HG03097 (cell line): ENCODE measurements around the gene ACOXL.
"Not testable (repeated sequence)": the region's sequence is repeated elsewhere in the genome, so short reads cannot be mapped to it uniquely, and the experiment has no call there.

Experiments
- ATAC-seq: cut with Tn5 transposase; IDR thresholded peaks from one replicate; pipeline ENCODE4 v1.9.1; 2021; ENCODE audit not compliant: unreplicated experiment, low FRiP score

Gene ACOXL

GRCh38 chr2:110732422-110733413 lies at the start of gene ACOXL:
Gene ACOXL, plus strand, starts transcription at chr2:110732573. Its CDS starts 35,817 bp downstream, at chr2:110768390.
- no peak for ATAC-seq

GRCh38 chr2:110682872-110683271 lies 49.5 kb upstream of the ACOXL start:
- no peak for ATAC-seq

GRCh38 chr2:110687775-110688484 lies 44.4 kb upstream of the ACOXL start:
- ATAC-seq, result not testable (repeated sequence)

DNA sequence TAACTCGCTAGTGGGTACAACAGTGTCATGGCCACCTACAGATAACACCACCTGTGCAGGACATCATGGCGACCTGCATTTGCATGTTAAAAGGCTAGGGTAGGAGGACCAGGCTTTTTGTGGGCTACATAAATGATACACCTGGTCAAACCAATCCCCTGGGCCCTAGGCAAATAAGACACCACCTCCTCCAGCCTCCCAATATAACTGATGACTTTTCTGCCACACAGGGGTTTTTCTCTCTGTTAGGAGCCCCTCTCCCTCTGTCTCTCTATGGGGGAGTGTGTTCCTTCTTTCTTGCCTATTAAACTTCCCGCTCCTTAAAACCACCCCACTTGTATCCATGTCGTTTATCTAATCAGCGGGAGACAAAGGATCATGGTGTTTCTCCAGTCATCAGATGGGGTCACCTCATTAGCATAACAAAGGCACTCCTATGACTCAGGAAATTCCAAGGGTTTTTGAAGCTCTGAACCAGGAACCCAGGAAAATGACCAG lies 43.7 kb upstream of the ACOXL start:
- no peak for ATAC-seq

GRCh38 chr2:110690083-110690965 lies 42.0 kb upstream of the ACOXL start:
- no peak for ATAC-seq

DNA sequence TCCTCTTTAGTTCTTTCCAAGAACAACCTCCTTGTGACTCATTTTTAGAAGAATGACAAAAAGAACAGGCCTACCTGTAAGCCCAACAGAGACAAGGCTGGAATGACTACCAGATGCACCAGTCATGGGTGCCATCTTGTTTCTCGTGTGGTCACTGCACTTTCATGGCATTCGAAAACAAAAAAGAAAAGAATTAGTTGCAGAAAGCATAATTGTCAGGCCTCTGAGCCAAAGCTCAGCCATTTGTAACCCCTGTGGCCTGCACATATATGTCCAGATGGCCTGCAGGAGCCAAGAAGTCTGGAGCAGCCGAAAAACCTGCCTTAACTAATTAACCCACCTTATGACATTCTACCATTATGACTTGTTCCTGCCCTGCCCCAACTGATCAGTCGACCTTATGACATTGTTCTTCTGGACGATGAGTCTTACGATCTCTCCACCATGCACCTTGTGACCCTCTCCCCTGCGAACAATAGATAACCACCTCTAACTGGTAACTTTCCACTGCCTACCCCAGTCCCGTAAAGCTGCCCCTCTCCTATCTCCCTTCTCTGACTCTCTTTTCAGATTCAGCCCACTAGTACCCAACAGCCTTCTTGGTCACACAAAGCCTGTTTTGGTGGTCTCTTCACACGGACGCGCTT lies 40.6 kb upstream of the ACOXL start:
- ATAC-seq, result no peak

DNA sequence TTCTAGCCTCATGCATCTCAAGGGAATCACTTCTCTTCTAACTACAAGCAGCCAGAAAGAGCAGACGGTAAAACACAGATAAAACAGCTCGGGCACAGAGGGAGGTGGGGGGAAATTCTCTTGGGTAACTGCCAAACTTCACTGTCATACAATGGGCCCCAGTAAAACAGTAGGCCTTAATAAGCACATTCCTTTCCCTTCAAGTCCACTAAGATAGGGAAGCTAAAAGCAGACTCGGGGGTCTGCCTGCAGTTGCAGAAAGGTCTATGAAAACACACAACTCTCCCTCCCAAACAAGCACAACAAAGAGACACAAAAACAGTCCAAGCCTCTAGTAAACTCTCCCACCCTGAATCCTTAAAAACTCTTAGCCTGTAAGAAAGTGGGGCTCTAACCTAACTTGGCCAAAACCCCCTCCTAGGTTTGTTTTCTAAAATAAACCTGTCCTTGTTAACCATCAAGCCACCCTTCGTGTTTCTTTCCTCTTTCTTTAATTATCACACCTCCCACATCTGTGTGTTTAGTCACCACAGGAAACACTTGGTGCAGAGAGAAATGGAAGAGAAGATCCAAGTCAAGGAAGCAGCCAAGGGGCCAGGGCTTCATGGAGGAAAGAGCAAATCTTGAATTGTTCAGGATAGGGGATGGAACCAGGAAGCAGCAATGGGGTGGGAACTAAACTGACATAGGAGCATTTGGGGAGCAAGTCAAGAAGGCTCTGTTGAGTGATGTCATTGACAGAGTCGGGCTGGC lies 37.1 kb upstream of the ACOXL start:
- ATAC-seq, result not testable (repeated sequence)

DNA sequence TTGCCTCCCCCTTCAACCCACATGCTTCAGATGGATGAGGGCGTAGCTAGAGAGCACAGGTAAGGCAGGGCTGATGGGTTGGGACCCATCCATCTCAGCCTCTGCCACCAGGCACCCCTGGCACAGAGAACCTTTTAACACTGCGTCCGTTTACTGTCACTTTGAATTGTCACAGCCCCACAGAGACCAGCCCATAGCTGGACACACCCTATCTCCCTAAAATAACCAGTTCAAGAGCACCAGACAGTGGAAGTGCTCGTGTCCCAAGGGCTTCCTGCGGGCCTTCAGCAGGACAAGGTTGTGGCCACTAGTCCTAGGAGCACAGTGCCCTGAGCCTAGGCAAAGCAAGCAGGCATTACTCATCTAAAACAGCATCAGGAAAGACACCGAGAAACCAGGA lies 34.1 kb upstream of the ACOXL start:
- not testable (repeated sequence) for ATAC-seq

DNA sequence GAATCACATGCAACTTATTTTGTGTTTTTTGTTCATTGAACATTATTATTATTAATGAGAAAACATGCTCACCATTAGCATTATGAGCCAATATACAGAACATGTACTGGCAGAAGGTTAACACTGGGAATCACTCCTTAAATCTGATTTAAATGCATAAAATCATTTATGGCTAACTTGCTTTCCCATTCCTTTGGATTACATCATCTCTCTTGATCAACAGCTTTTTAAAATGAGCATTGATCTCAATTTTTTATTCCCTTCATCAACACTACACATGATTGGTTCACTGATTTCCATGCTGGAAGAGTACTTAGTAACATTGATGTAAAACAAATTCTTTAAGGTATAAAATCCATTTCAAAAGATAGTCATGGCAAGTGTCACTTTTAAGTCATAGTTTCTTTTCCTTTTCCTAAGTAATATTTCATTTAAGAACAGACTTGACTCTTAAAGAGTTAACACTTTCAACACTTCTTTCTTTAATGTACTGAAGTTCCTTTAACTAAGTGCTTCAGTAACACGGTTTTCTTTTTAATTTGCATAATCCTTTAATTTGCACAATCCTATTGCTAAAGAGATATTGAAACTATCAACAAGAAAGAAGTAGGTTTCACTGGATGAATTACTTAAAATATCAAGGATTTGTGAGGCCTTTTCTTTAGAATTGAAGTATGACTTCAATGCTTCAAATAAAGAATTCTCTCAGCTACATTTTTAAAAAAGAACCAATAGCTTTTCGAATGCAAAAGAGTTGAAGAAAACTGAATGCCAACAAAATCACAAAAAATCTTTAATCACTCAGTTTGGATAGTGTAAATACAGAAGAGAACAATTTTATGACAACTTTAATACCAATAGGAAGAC lies 29.6 kb upstream of the ACOXL start:
- ATAC-seq, result no peak

GRCh38 chr2:110707386-110707965 lies 24.9 kb upstream of the ACOXL start:
- no peak for ATAC-seq

GRCh38 chr2:110708455-110708854 lies 23.9 kb upstream of the ACOXL start:
- ATAC-seq, result no peak

DNA sequence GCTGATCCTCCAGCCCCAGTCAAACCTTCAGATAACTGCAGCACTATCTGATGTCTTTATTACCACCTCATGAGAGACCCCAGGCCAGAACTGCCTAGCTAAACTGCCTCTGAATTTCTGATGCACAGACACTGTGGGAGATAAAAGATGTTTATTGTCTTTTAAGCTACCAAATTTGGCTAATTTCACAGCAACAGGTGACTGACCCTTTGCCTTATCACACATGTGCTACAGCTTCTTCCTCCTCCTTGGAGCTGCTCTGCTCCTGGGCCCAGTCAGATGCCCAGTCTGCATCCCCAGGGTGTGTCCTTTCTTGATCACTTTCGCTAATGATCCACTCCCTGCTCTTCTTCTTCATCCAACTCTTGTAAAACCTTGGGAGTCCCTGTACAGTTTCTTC lies 19.6 kb upstream of the ACOXL start:
- ATAC-seq, result no peak

GRCh38 chr2:110713513-110714362 lies 18.6 kb upstream of the ACOXL start:
- no peak for ATAC-seq

DNA sequence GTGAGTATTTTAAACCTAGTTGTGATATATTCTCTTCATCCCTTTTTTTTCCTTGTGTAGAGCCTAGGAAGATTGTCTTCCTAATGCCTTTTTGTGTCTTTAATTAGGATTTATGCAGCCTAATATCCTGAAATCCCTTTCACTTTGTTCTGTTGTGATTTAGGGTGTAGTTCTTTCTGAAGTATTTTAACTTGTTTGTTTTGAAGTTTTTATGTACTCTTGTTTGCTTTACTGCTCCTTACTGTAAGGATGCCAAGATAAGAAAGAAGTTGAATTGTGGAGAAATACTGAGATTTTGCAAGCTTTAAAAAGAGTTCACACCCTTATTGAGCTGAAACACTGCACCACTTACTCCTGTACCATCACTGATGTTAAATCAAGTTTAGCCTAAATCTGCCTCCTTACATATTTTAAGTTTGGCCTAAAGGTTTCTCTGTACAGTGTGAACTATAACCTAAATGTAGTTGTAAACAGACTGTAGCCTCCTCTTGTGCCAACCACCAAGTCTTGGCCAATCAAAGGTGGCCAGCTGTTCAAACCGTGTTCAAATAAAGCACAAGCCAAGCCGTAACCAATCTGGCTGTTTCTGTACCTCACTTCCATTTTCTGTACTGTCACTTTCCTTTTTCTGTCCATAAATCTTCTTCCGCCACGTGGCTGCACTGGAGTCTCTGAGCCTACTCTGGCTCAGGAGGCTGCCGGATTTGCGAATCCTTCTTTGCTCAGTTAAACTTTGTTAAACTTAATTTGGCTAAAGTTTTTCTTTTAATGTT lies 17.7 kb upstream of the ACOXL start:
- no peak for ATAC-seq

DNA sequence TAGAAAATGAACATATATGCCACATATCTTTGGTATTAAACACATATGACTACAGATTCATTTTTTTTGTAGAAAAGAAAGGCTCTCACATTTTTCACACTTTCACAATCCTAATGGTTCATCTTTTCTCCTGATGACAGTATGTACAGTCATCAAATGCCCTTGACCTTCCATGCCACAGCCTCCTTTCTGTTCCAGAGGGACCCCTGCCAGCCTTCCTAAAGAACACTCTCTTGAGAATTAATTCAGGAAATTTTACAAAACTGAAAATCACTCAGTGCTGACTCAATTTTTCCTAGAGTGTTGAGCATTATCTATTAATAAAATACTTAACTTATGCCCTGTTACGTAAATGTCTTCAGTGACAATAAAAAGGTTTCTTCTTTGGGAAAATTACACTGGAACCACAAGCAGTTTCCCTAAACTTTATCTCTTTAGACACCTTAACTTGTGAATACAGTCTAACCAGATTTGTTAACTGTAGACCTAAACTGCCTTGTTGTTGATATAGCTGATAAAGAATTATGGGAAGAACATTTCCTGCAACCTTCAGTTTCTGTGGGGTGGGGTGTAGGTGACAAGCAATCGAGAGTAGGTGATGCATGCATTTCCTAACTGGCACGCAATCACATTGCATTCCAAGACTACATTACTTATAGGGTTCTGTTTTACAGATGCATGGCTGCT lies 15.3 kb upstream of the ACOXL start:
- ATAC-seq, result no peak

DNA sequence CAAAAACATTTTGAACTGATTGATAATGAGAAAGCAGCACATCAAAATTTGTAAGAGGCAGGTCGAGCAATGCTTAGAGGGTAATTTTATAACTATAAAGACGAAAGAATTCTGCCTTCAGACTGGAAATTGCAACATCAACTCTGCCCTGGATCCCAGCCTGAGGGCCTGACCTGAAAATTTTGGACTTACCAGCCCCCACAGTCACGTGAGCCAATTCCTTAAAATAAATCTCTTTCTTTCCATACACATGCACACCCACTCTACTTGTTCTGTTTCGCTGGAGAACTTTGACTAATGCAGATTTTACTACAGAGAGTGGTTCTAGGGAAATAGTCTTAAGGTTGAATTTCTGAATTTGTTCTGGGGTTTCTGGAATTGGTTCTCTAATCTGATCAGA lies 14.6 kb upstream of the ACOXL start:
- ATAC-seq, result no peak
